Suprapubic skin (tissue), 3 donors: ENCODE results near the gene AKT1.
"Not testable (repeated sequence)": the region's sequence is repeated elsewhere in the genome, so short reads cannot be mapped to it uniquely, and the experiment has no call there.

Source experiments
- POLR2A ChIP-seq, 2 donors: fragments of 450-650 bp; IDR thresholded peaks; one replicate each; pipeline ENCODE4 v1.6.1; 2017; ENCODE audit warnings: antibody characterized with exemption in 2 of 2, mild to moderate bottlenecking in 2 of 2, moderate library complexity in 2 of 2
- TF ChIP-seq, protein P1 (sequence below), 2 donors: fragments of 200-600 bp in 1 of 2; fragments of 450-650 bp in 1 of 2; sonication (generic) in 1 of 2; IDR thresholded peaks; one replicate each; pipeline ENCODE4 v1.5.1; 2016 to 2019; ENCODE audit warnings: antibody characterized with exemption in 2 of 2, mild to moderate bottlenecking in 1 of 2, moderate library complexity in 1 of 2

DNA sequence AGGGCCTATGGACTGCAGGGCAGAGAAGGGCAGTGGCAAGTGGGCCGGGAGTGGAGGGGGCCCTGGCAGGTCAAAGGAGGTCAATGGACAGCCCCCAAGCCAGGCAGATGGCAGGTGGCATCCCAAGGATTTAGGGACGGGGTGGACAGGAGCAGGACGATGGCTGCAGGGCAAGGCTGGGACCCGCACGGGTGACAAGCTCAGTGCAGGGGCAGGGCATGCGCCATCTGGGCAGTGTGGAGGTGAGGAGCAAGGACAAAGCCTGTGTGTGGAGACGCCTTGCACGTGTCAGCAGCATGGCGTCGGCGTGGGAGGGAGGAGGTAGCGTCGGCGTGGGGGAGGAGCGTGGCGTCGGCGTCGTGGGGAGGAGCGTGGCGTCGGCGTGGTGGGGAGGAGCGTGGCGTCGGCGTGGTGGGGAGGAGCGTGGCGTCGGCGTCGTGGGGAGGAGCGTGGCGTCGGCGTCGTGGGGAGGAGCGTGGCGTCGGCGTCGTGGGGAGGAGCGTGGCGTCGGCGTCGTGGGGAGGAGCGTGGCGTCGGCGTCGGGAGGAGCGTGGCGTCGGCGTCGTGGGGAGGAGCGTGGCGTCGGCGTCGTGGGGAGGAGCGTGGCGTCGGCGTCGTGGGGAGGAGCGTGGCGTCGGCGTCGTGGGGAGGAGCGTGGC lies 66.2 kb downstream of the AKT1 start:
- TF ChIP-seq, protein P1, sequence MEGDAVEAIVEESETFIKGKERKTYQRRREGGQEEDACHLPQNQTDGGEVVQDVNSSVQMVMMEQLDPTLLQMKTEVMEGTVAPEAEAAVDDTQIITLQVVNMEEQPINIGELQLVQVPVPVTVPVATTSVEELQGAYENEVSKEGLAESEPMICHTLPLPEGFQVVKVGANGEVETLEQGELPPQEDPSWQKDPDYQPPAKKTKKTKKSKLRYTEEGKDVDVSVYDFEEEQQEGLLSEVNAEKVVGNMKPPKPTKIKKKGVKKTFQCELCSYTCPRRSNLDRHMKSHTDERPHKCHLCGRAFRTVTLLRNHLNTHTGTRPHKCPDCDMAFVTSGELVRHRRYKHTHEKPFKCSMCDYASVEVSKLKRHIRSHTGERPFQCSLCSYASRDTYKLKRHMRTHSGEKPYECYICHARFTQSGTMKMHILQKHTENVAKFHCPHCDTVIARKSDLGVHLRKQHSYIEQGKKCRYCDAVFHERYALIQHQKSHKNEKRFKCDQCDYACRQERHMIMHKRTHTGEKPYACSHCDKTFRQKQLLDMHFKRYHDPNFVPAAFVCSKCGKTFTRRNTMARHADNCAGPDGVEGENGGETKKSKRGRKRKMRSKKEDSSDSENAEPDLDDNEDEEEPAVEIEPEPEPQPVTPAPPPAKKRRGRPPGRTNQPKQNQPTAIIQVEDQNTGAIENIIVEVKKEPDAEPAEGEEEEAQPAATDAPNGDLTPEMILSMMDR (IDR thresholded peaks at IDR 0.05), result not testable (repeated sequence)
- TF ChIP-seq POLR2A (IDR thresholded peaks at IDR 0.05), result not testable (repeated sequence)
